Forelimb muscle (tissue), 1 donor: ENCODE results near the gene MICAL3. TPM values are rescaled to one million over a fixed set of nuclear protein-coding genes. Genes with fewer than 3 reads are reported as not detected.
"Not testable (repeated sequence)": the region's sequence is repeated elsewhere in the genome, so short reads cannot be mapped to it uniquely, and the experiment has no call there.

Experiments used
- DNase-seq: peaks from one replicate; pipeline ENCODE4 v3.0.0-alpha.2; 2013; ENCODE audit warnings: low read depth
- polyA plus RNA-seq: library from polyadenylated mRNA; unstranded; fragments of 120-200 nt; gene quantifications from one replicate; pipeline ENCODE4 v1.2.1, GENCODE V29; 2013; ENCODE audit not compliant: insufficient read length

Gene MICAL3, protein sequence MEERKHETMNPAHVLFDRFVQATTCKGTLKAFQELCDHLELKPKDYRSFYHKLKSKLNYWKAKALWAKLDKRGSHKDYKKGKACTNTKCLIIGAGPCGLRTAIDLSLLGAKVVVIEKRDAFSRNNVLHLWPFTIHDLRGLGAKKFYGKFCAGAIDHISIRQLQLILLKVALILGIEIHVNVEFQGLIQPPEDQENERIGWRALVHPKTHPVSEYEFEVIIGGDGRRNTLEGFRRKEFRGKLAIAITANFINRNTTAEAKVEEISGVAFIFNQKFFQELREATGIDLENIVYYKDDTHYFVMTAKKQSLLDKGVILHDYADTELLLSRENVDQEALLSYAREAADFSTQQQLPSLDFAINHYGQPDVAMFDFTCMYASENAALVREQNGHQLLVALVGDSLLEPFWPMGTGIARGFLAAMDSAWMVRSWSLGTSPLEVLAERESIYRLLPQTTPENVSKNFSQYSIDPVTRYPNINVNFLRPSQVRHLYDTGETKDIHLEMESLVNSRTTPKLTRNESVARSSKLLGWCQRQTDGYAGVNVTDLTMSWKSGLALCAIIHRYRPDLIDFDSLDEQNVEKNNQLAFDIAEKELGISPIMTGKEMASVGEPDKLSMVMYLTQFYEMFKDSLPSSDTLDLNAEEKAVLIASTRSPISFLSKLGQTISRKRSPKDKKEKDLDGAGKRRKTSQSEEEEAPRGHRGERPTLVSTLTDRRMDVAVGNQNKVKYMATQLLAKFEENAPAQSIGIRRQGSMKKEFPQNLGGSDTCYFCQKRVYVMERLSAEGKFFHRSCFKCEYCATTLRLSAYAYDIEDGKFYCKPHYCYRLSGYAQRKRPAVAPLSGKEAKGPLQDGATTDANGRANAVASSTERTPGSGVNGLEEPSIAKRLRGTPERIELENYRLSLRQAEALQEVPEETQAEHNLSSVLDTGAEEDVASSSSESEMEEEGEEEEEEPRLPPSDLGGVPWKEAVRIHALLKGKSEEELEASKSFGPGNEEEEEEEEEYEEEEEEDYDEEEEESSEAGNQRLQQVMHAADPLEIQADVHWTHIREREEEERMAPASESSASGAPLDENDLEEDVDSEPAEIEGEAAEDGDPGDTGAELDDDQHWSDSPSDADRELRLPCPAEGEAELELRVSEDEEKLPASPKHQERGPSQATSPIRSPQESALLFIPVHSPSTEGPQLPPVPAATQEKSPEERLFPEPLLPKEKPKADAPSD (N-terminal part only)
- 39.7 TPM for polyA plus RNA-seq

DNA sequence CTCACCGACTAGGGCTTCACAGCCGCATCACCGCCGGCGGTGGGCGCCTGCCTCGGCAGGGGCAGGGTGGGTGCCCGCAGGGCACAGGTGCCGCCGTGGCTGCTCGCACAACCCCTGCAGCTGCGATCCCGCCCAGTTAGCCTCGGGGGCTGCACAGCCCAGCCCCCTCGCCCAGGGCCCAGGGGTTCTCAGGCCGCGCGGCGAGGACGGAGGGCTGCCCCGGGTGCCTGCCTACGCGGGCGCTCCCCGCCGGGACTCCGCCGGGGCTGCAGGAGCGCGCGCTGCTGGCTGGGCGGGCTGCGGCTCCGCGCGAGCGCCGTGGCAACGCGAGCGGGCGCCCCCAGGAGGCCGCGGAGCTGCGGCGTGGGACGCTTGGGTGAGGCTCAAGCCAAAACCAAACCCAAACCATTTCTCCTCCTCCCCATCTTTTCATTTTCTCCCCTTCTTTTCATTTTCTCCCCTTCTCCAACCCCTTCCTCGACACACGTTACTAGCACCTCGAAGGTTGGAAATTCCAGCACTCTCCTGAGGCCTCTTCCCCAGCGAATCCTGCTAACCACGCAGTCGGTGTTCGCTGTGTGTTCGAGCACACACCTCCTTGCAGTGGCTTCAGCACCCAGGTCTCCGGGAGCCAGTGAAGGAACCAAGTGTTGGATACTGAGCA is at the start of gene MICAL3:
MICAL3 (minus strand) TSS at position 286 of the 664 bp plus-strand sequence. CDS start 117,749 bp downstream, outside the sequence.
- no peak for DNase-seq

DNA sequence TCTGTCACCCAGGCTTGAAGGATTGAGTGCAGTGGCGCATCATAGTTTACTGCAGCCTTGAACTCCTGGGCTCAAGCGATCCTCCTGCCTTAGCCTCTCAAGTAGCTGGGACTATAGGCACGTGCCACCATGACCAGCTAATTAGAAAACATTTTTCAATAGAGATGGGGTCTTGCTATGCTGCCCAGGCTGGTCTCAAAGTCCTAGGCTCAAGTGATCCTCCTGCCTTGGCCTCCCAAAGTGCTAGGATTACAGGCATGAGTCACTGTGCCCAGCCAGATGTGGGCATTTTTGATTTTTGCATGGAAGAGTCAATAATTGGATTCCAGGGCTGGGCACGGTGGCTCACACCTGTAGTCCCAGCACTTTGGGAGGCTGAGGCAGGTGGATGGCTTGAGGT is 49.6 kb upstream of the MICAL3 start:
- DNase-seq = not testable (repeated sequence)

DNA sequence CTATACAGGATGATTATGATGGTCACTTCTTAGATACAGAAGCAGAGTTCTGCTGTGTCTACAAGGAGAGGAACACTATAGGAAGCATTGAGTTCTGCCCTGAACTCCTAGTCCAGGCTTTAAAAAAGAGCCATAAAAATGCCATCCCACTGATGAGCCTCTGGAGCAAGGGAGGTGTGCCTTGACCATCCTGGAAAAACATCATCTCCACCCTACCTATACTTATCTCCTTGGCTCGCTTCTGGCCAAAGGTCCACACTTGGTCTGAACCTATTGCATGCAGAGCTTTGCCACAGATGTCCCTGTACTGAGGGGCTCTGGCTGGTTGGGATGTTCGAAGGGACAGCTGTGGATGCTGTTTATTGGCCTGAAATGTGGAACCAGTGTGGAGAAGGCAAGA is 49.1 kb upstream of the MICAL3 start:
- no peak for DNase-seq

DNA sequence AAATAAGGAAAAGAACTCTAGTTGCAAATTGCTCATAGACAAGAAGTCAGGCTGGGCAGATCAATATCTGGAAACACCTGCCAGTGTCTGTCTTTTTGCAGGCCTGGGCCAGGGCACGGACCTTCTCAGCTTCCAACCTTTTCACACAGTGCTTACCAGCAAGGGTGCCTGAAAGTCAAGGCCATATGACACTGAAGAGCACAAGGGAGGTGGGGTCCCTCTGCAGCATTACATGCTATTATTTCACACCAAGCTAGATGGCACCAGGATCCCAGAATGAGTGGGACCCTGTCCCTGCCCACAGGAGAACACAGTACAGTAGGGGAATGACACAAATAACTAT is 47.6 kb upstream of the MICAL3 start:
- no peak for DNase-seq

DNA sequence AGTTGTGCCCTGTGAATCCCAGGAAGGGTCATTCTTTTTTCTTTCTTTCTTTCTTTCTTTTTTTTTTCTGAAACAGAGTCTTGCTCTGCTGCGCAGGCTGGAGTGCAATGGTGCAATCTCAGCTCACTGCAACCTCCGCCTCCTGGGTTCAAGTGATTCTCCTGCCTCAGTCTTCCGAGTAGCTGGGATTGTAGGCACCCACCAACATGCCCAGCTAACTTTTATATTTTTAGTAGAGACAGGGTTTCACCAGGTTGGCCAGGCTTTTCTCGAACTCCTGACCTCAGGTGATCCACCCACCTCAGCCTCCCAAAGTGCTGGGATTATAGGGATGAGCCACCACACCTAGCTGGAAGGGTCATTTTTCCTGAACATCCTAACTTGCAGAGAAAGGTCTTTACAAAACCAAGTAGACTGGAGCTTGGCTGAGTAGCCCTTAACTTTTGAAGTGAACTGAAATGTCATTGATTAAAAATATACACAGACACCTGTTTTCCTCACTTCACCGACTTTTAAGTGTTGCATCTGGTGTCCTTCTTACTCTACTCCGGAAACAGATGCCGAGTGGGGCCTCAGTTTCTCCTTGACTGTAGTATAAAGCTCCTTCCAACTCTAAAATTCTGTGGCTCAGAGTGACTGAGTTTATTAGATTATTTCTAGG is 47.1 kb upstream of the MICAL3 start:
- not testable (repeated sequence) for DNase-seq

DNA sequence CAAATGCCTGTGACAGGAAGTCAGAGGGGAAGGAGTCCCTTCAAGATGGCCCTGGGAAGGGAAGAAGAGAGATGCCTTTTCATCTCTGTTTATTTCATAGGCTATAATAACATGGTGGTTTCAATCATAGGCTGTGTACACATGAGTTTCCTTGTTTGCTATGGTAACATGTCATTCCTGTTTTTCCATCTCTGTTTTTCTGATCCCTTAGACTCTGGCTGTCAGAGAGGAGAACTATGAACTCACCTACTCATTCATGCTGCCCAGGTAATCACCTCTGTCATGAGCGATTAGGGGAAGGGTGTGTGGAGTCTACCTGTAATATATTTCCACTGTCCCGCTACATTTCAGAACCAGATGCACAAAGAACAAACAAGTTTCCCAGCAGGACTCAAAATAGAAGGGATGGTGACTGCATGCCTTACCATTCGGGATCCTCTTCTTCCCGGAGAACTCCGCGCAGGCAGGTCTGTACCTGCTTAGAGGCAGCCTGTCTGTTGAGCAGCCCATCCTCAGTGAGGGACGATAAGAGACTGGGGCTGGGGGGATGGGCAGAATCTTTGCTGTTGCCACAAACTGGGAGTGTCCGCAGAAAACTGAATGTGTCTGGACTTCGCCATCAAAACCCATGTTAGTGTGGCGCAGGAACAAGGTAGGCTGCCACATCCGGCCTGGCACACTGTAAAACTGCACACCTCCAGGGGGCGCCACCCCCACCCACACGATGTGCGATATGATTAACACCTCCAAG is 46.4 kb upstream of the MICAL3 start:
- no peak for DNase-seq

DNA sequence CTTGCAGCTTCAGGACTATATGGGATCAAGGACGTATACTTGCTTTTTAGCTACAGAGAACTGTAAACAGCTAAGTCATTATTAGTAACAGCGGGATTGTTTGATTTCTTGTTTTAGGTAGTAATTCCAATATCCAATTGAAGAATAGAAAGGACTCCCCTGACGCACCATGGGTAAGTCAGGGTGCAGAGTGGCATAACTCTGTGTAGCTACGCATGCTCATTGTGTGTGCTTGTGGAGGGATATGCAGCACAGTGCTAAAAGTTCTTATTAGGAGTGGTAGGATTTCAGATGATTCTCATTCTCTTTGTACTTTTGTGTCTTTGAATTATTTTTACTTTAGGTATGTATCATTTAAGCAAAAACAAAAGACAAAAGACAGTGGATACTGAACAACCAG is 45.7 kb upstream of the MICAL3 start:
- no peak for DNase-seq

DNA sequence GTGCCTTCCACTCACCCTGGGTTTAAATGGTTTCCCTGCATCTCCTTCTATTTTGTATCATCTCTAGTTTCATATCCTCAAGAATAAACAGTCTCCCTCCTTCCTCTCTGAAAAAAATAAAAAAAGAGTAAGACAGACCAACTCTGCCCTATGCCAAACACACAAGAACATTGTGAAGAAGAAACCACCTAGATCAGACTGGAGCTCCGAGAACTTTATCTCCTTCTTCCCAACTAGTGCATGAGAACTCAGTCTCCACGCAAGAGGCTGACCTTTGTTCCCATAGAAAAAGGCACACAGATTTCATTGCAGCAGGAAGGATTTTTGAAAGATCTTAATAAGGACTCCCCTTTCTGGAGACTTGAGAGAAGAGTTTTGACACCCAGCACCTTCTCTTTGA is 44.7 kb upstream of the MICAL3 start:
- DNase-seq = no peak

DNA sequence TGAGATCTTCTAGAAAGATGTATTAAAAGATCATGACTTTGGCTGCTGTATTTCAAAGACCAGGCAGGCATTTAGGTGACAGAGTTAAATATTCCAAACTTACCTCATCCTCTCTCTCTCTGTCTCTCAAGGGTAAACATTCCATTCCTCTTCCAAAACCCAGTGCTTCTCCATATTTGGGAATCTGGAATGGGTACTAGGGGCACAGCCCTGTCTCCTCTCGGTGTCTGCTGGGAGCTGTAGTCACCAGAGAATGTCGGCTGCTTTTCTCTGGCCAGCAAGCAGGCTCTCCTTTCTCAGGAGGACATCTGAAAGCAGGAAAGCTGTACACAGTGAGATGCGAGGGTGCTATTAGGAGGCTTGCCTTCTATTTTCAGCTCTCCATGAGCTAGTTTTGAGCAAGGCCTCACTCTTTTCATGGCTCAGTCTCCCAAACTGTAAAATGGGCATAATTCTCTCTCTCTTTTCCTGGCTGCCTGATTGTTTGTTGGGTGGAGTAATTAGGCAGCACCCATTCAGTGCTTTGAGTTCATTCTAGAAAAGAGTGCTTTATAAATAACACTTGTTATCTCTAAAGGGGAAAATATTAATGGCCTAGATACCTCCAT is 44.1 kb upstream of the MICAL3 start:
- DNase-seq = no peak

DNA sequence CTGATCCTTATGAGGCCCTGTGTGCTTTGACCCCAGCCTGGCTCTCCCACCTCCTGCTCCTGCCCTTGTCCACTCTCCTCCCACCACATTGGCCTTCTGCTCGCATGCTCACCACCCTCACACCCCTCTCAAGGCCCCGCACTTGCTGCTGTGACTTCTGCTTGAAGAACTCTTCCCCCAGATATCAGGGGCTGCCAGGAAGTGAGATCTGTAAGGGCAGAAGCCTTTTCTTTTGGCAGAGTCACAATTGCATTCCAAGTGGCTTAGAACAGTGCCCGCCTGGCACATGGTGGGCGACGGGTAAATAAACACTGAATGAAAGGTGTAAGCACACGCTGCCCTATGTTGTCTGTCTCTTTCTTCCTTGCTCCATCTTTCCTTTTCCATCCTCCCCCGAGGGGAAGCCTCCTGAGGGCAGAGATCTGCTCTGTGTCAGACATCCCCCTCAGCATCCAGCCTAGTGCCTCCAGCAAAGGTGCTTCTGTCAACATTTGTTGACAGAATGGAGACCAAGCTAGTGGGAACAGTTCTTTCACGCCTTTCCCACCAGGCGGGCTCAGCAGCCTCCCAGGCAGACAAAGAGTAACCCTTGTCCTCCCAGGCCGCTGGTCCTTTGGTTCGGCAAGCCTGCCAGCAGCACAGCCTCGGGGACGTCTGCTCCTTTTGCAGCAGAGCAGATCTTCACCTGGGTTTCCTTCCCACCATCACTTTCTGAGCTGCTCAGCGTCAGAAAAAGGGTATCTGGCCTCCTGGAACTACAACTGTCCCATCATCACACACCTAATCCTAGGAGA is 43.4 kb upstream of the MICAL3 start:
- DNase-seq = no peak

DNA sequence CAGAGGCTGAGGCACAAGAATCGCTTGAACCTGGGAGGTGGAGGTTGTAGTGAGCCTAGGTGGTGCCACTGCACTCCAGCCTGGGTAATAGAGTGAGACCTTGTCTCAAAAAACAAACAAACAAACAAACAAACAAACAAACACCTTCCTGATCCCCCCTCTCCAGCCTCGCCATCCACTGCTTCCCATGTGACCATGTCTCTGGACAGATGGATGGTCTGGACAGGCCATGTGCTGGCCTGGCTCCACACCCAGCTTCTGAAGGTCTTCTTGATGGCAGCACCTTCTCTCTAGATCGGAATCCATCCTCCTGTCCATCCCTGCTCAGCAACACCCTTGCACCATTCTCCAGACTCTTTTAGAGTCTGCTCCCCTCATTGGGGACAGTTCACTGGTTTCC is 42.8 kb upstream of the MICAL3 start:
- no peak for DNase-seq

DNA sequence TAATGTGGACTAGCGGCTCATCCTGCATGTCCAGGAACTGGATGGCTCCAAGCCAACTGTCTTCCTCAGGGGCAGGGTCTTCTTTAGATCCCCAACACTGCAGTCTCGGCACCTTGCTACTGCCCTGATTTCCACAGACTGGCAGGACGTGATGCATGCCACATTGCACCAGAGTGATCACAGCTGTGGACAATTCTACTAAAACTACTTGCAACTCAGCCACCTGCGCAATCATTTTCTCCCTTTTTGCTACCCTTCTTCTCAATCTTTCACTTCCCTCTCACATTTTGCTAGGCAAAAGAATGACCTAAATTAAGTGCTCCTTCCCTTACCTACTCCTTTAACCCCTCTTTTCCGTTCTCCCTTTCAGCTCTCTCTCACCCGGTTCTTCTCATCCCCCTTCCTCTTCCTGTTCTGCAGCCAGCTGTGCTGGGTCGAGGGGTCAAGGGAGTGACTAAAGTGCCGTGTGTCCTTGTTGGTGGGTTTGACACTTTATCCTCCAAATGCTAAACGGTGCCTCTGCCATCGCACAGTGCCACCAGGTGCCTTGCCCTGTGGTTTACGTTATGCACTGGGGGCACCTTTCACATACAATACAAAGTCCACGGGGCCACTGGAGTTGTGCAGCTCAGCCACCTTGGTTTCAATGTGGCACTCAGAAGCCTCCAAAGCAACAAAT is 42.0 kb upstream of the MICAL3 start:
- DNase-seq = no peak

DNA sequence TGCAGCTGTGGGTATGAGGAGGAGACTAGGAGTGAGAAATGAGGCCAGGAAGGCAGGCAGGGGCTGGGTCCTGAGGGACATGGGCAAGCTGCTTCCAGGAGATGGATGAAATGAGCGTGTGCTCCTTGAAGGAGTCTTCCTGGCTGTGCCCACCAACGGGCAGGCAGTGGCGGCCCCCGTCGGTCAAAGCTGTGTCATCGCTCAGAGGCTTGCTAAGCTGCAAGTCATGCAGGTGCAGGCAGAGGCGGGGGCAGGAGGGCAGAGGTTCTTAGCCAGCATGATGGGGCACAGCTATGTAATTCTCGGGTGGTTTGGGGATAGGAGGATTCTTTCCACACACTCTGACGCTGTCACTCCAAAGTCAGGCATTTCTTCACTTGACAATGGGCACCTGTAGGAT is 40.9 kb upstream of the MICAL3 start:
- DNase-seq = no peak

DNA sequence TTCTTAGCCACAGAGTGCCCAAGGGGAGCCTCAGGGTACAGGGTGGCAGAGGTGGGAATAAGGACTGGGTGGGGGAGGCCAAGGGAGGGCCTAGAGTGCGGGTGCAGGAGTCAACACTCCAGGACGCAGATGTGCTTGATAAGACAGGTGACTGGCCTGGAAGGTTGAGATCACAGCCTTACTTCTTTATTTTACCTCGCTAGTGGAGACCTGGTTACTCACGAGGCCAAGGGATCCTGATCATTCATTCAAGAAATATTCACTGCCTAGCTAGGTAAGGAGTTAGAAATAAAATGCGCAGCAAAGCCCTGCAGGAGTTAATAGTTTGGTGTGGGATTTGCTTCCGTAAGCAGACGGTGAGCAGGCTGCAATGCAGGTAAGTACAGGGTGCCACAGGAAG is 40.3 kb upstream of the MICAL3 start:
- DNase-seq = no peak

DNA sequence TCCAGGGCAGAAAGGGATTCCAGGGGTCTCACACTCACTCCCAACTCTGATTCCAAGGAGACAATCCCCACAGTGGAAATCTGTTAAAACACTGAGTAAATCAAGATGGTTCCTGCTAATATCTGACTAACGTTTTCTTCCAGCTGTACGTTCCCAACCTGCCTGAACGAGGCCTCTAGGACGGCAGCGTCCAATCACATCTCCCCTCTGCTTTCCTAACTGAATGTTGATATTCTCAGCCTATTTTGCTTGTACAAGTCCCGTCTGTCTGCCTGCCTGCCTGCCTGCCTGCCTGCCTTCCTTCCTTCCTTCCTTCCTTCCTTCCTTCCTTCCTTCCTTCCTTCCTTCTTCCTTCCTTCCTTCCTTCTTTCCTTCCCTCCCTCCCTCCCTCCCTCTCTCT is 39.4 kb upstream of the MICAL3 start:
- not testable (repeated sequence) for DNase-seq

DNA sequence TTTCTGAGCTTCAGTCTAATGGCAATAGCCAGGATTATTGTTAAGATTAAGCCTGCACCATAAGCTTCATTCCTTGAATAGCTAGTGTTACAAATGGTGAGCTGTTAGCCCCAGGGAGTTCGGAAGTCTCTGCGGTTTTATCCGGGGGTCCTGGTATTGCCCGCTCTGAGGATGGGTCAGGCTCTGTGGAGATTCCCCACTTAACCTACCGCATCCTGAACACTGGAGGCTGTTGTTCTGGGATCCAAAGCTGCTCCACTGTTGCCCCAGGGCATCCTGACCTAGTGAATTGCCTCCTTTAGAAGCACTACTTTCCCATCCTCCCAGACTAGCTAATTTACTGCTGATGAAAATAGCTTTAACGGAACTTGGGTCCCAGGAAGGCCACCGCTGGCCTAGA is 38.9 kb upstream of the MICAL3 start:
- no peak for DNase-seq

DNA sequence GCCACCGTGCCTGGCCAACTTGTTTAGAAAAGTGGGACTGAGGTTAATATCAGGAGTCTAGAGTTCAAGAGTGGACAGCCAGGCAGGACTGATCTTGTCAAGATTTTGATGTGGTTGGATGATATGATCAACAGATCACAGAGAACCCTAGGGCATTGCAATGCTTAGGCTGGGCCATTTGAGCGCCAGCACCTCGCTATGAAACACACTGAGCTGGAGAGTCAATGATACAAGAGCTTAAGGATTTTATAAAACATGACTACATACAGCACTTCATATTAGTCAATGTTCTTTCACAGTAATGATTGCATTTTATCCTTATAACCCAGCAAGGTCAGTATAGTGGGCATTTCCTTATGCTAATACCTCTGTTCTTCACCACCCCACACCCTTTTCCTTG is 38.1 kb upstream of the MICAL3 start:
- no peak for DNase-seq
